ENCODE data around the gene KHK.

KHK gene

DNA sequence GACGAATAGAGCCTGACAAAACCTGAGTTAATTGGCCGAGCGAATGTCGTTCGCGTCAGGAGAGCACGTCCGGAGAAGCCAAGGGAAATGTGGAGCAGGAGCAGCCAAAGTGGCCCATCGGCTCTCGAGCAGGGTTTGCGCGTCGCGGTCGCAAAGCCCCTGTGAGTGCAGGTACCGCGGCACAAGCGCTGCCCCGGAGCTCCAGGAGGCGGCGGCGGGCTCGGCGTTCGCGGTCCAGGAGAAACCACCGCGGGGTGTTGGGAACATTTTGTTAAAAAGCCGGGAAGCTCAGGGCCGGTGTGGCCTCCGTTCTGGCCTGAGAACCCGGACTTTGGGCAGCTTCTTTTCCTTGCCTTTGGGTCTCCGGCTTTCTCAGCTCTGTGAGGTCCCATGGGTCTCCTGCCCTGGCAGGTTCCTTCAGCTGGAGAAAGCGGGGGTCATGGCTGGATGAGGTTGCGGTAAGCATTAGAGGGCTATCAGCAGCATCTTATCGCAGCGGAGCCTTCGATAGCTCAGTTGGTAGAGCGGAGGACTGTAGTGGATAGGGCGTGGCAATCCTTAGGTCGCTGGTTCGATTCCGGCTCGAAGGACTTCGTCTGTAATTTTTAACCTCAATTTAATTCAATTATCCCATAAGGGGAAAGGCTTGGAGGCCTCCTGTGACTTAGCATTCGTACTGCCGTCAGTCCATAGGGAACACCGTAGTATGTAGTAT, 36.1 kb upstream of the KHK start:
- TF ChIP-seq, protein P1, sequence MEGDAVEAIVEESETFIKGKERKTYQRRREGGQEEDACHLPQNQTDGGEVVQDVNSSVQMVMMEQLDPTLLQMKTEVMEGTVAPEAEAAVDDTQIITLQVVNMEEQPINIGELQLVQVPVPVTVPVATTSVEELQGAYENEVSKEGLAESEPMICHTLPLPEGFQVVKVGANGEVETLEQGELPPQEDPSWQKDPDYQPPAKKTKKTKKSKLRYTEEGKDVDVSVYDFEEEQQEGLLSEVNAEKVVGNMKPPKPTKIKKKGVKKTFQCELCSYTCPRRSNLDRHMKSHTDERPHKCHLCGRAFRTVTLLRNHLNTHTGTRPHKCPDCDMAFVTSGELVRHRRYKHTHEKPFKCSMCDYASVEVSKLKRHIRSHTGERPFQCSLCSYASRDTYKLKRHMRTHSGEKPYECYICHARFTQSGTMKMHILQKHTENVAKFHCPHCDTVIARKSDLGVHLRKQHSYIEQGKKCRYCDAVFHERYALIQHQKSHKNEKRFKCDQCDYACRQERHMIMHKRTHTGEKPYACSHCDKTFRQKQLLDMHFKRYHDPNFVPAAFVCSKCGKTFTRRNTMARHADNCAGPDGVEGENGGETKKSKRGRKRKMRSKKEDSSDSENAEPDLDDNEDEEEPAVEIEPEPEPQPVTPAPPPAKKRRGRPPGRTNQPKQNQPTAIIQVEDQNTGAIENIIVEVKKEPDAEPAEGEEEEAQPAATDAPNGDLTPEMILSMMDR (IDR thresholded peaks at IDR 0.05; ENCODE audit: low read depth, low read length), result peak; percentile 39
- Histone ChIP-seq H3K36me3 (peaks cover 11% of the 10 kb centered on the region), H3K9me3 (no peaks in the 10 kb centered on the region), H3K4me1 (no peaks in the 10 kb centered on the region), H3K4me3 (ENCODE audit: low read depth, low read length) (peak overlapping the region; percentile 79), H3K27me3 (no peaks in the 10 kb centered on the region)
- peak; percentile 91 for DNase-seq

DNA sequence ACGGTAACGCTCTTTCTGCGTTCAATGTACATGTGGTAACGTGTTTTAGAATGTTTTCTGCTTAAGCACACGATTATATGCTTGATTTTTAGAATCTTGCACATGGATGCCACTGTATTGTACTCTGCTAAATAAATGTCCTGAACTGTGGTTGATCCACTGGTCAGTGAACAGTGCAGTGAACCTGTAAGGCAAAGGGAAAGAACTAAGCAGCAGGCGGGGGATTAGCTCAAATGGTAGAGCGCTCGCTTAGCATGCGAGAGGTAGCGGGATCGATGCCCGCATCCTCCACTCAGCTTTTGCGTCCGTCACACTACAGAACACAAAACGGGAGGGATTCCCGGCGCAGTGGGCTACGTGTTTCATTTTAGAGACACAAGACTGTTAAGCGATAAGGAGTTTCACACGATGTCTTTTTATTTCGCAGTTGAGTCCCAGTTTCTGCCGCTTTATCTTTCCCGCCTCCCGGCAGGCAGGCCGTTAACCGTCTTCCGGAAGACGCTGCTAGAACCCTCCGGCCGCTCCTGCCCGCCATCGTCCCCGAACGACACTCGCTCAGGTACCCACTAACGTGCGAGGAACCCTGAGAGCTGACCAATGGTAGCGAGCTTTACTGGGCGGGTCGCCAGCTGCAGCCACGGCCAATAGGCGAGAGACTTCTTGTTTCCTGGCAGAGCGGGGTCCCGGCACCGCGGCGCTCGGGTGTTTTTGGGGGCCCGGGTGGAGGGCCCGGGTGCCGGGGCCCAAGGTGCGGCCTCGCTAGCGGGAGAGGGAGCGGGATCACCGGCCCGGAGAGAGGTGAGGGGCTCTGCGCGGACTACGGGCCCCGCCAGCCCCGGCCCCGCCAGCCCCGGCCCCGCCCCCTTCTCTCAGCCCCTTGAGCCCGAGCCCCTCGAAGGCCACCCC, 35.3 kb upstream of the KHK start, which contains the start of gene AGBL5:
AGBL5 (plus strand) TSS at position 673 of the 906 bp plus-strand sequence. CDS start 1,291 bp downstream, outside the sequence.
- TF ChIP-seq, protein P1 (IDR thresholded peaks at IDR 0.05; ENCODE audit: low read depth, low read length), result no peak
- peak; percentile 94 for DNase-seq
- H3K4me3 ChIP-seq (ENCODE audit: low read depth, low read length), result peak within 1 kb of the TSS; percentile 79

DNA sequence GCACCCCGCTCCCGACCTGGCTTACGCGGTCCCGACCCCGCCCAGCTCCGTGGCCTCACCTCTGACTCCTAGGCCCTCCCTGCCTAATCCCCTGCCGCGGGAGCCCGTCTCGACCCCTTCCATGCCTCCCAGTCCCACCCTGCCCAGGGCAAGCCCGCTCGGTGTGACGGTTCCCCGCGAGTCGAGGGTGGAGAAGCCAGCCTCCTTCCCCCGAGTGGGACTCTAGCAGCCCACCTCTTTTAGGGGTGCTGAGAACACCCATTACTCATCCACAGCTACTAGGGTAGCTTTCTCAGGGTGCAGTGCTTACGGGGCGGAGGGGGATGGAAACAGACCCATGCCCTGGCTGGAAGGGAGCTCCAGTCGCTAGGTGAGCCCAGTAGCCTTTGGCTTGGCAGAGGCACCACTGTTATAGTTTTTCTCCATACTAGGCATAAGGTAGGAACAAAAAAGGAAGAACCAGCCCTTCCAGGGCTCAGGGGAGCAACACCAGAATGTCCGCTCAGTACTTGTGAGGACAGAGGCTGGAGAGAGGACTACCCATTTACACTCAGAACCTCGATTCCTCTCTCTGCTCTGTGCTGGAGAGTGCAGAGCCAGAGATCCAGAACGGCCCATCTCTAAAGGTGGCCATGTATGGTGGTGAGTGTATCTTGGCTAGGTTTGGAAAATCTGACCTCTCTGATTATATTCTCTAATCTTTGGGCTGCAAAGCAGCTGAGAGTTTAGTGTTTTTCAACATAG, 34.5 kb upstream of the KHK start:
- Histone ChIP-seq H3K36me3 (peaks cover 17% of the 10 kb centered on the region), H3K4me1 (no peaks in the 10 kb centered on the region), H3K27me3 (no peaks in the 10 kb centered on the region), H3K4me3 (ENCODE audit: low read depth, low read length) (peak overlapping the region; percentile 79), H3K9me3 (no peaks in the 10 kb centered on the region)
- peak; percentile 33 for DNase-seq
- TF ChIP-seq, protein P1 (IDR thresholded peaks at IDR 0.05; ENCODE audit: low read depth, low read length), result no peak

More for the DNA sequence above, 35.3 kb upstream of the KHK start, which contains the start of gene AGBL5:
- Histone ChIP-seq H3K4me1 (no peaks in the 10 kb centered on the region), H3K27me3 (no peaks in the 10 kb centered on the region), H3K36me3 (peaks cover 17% of the 10 kb centered on the region), H3K9me3 (no peaks in the 10 kb centered on the region)

DNA sequence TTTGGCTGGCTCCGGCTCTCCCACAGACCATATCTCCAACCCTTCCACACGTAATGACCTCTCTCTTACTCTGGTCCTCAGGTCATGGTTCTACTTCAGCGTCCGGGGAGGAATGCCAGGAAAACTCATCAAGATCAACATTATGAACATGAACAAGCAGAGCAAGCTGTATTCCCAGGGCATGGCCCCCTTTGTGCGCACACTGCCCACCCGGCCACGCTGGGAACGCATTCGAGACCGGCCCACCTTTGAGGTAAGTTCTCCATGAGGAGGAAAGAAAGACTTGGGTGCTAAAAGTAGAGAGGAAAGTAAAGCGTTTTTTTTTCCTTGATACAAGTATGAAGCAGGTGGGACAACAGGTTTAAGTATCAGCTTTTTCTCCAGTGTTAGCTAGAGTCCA, 33.3 kb upstream of the KHK start:
- Histone ChIP-seq H3K9me3 (no peaks in the 10 kb centered on the region), H3K36me3 (peaks cover 19% of the 10 kb centered on the region), H3K4me1 (no peaks in the 10 kb centered on the region), H3K27me3 (no peaks in the 10 kb centered on the region), H3K4me3 (ENCODE audit: low read depth, low read length) (no peak overlapping the region)
- no peak for DNase-seq
- TF ChIP-seq, protein P1 (IDR thresholded peaks at IDR 0.05; ENCODE audit: low read depth, low read length), result no peak

DNA sequence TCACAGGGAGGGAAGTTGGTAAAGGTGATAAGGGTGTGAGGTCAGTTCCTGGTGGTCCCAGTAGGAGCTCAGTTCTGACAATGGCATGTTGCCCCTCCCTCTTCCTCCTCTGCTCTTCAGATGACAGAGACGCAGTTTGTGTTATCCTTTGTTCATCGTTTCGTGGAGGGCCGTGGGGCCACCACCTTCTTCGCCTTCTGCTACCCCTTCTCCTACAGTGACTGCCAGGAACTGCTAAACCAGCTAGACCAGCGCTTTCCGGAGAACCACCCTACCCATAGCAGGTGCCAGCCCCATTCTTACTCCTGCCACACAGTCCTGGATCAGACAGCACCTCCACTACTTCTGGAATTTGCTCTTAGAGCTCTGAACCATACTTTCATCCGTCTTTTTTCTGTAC, 32.8 kb upstream of the KHK start:
- H3K4me3 ChIP-seq (ENCODE audit: low read depth, low read length), result no peak overlapping the region

More for the DNA sequence above, 32.8 kb upstream of the KHK start:
- H3K9me3 ChIP-seq, result no peaks in the 10 kb centered on the region
- no peaks in the 10 kb centered on the region for H3K27me3 ChIP-seq
- peaks cover 23% of the 10 kb centered on the region for H3K36me3 ChIP-seq
- TF ChIP-seq, protein P1 (IDR thresholded peaks at IDR 0.05; ENCODE audit: low read depth, low read length), result no peak
- H3K4me1 ChIP-seq, result no peaks in the 10 kb centered on the region
- DNase-seq, result no peak

Measured in BE2C (cell line).